OCI-LY1 (cell line): Measurements from ENCODE around the gene RHOBTB3.
A peak's percentile ranks its signal among the peaks of the same experiment; 100 is the strongest.

Experiments
- H2AFZ ChIP-seq: fragments of 200-600 bp; sonication (generic), shearing (Covaris generic); 2 replicates; pipeline ENCODE4 v1.6.0; 2014; ENCODE audit warnings: antibody characterized with exemption, mild to moderate bottlenecking, low read length
- H3F3A ChIP-seq: fragments of 200-600 bp; sonication (generic), shearing (Covaris generic); 2 replicates; pipeline ENCODE4 v1.6.0; 2014; ENCODE audit warnings: mild to moderate bottlenecking, antibody characterized with exemption, low read length, moderate library complexity; ENCODE audit not compliant: insufficient read depth
- H3K27ac ChIP-seq: fragments of 200-600 bp; sonication (generic); 2 replicates; pipeline ENCODE4 v1.5.1; 2014; ENCODE audit warnings: low read length, mixed run types, mild to moderate bottlenecking, low read depth; ENCODE audit not compliant: poor library complexity, severe bottlenecking
- H3K27me3 ChIP-seq: fragments of 200-600 bp; sonication (generic); 2 replicates; pipeline ENCODE4 v1.6.0; 2014; ENCODE audit warnings: antibody characterized with exemption, mild to moderate bottlenecking, low read length, moderate library complexity; ENCODE audit not compliant: insufficient read depth
- H3K36me3 ChIP-seq: fragments of 200-600 bp; sonication (generic); 2 replicates; pipeline ENCODE4 v1.6.1; 2014; ENCODE audit warnings: mild to moderate bottlenecking, antibody characterized with exemption, low read length, moderate library complexity, mixed read lengths; ENCODE audit not compliant: insufficient read depth
- H3K4me1 ChIP-seq: fragments of 200-600 bp; sonication (generic); 2 replicates; pipeline ENCODE4 v1.5.1; 2014; ENCODE audit warnings: mild to moderate bottlenecking, low read length, moderate library complexity; ENCODE audit not compliant: insufficient read depth, severe bottlenecking
- H3K4me2 ChIP-seq: fragments of 200-600 bp; sonication (generic), shearing (Covaris generic); 2 replicates; pipeline ENCODE4 v1.6.1; 2014; ENCODE audit warnings: low read length
- H3K4me3 ChIP-seq: fragments of 200-600 bp; sonication (generic); 2 replicates; pipeline ENCODE4 v1.5.1; 2014; ENCODE audit warnings: low read length, low read depth, mild to moderate bottlenecking, mixed read lengths; ENCODE audit not compliant: poor library complexity, severe bottlenecking
- H3K79me2 ChIP-seq: fragments of 200-600 bp; shearing (Covaris generic); 2 replicates; pipeline ENCODE4 v1.6.1; 2016; ENCODE audit warnings: mixed run types, low read length, mixed read lengths; ENCODE audit not compliant: insufficient read depth
- H3K9ac ChIP-seq: fragments of 200-600 bp; sonication (generic), shearing (Covaris generic); 2 replicates; pipeline ENCODE4 v1.6.1; 2014; ENCODE audit warnings: mild to moderate bottlenecking, low read length, mixed read lengths
- H3K9me2 ChIP-seq: fragments of 200-600 bp; sonication (generic), shearing (Covaris generic); 2 replicates; pipeline ENCODE4 v1.6.1; 2014; ENCODE audit warnings: low read depth, mild to moderate bottlenecking, low read length, mixed read lengths
- H3K9me3 ChIP-seq: fragments of 200-600 bp; shearing (Covaris generic); 2 replicates; pipeline ENCODE4 v1.6.1; 2014; ENCODE audit warnings: low read length, mixed read lengths
- H4K20me1 ChIP-seq: fragments of 200-600 bp; sonication (generic), shearing (Covaris generic); 2 replicates; pipeline ENCODE4 v1.6.0; 2016; ENCODE audit warnings: mild to moderate bottlenecking, low read length; ENCODE audit not compliant: insufficient read depth
- EZH2 ChIP-seq: fragments of 200-600 bp; sonication (generic), shearing (Covaris generic); IDR thresholded peaks from 2 replicates; pipeline ENCODE4 v1.8.0; 2017; ENCODE audit warnings: borderline replicate concordance, mixed run types, mild to moderate bottlenecking, antibody characterized with exemption, low read length, moderate library complexity, mixed read lengths
- TF ChIP-seq, protein P1 (sequence below): fragments of 200-600 bp; sonication (generic), shearing (Covaris generic); IDR thresholded peaks from 2 replicates; pipeline ENCODE4 v1.5.1; 2017; ENCODE audit warnings: mild to moderate bottlenecking, antibody characterized with exemption, low read length, moderate library complexity, mixed read lengths

RHOBTB3 gene

DNA sequence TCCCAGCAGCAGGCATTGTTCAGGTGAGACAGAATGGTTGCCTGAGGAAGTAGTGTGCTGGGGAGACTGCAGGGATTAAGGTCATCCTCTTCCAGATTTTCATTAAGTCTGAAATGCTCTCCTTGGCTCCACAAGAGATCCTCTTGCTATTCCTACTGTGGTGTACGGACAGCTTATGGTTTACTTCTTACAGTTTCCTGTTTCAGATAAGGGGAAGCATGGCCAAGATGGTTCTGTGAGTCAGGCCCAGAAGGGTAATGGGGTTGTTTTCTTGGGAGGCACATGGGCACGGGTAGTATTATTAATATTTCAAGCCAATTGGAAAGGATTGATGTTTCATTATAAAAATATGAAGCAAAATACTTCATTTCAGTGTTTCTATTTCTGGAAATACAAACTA lies 48.5 kb downstream of the RHOBTB3 start:
- TF ChIP-seq, protein P1, sequence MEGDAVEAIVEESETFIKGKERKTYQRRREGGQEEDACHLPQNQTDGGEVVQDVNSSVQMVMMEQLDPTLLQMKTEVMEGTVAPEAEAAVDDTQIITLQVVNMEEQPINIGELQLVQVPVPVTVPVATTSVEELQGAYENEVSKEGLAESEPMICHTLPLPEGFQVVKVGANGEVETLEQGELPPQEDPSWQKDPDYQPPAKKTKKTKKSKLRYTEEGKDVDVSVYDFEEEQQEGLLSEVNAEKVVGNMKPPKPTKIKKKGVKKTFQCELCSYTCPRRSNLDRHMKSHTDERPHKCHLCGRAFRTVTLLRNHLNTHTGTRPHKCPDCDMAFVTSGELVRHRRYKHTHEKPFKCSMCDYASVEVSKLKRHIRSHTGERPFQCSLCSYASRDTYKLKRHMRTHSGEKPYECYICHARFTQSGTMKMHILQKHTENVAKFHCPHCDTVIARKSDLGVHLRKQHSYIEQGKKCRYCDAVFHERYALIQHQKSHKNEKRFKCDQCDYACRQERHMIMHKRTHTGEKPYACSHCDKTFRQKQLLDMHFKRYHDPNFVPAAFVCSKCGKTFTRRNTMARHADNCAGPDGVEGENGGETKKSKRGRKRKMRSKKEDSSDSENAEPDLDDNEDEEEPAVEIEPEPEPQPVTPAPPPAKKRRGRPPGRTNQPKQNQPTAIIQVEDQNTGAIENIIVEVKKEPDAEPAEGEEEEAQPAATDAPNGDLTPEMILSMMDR, result no peak
- no peak for TF ChIP-seq EZH2
- Histone ChIP-seq H3K27ac (no peak overlapping the region), H3K4me2 (no peak overlapping the region)

DNA sequence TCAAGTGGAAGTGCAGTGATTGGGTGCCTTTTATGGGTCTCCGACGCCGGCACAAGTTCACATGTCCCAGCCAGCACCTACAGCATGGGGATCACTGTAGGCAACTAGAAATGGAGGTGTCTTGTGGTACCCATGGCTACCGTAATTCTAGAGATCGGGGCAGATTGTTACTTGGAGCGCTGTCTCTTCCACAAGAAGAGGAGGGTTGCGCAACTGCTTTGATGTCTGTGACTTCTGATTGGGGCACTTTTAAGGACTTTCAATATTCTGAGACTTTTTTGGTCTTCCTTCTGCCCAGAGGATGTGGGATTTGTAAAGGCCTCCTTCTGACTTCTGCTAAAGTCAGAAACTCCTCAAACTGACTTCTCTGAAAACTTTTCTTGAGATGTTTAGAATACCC lies 49.5 kb downstream of the RHOBTB3 start:
- Histone ChIP-seq H3K36me3 (no peaks in the 10 kb centered on the region), H3K79me2 (no peaks in the 10 kb centered on the region), H3K4me2 (no peak overlapping the region), H3K9me2 (no peaks in the 10 kb centered on the region), H3K4me3 (no peak overlapping the region), H4K20me1 (no peaks in the 10 kb centered on the region), H3K9ac (no peak overlapping the region), H2AFZ (no peak overlapping the region), H3K27ac (no peak overlapping the region), H3K27me3 (no peaks in the 10 kb centered on the region), H3F3A (no peaks in the 10 kb centered on the region), H3K4me1 (peaks cover 8% of the 10 kb centered on the region), H3K9me3 (no peaks in the 10 kb centered on the region)
- no peak for TF ChIP-seq EZH2

More for the DNA sequence above, 48.5 kb downstream of the RHOBTB3 start:
- H3K4me1 ChIP-seq, result peaks cover 8% of the 10 kb centered on the region
- H3K9ac ChIP-seq, result no peak overlapping the region
- H4K20me1 ChIP-seq, result no peaks in the 10 kb centered on the region
- no peak overlapping the region for H2AFZ ChIP-seq
- no peaks in the 10 kb centered on the region for H3K79me2 ChIP-seq
- no peaks in the 10 kb centered on the region for H3K9me3 ChIP-seq
- no peaks in the 10 kb centered on the region for H3K9me2 ChIP-seq
- no peaks in the 10 kb centered on the region for H3K36me3 ChIP-seq
- H3K27me3 ChIP-seq, result no peaks in the 10 kb centered on the region
- H3K4me3 ChIP-seq, result no peak overlapping the region
- no peaks in the 10 kb centered on the region for H3F3A ChIP-seq

DNA sequence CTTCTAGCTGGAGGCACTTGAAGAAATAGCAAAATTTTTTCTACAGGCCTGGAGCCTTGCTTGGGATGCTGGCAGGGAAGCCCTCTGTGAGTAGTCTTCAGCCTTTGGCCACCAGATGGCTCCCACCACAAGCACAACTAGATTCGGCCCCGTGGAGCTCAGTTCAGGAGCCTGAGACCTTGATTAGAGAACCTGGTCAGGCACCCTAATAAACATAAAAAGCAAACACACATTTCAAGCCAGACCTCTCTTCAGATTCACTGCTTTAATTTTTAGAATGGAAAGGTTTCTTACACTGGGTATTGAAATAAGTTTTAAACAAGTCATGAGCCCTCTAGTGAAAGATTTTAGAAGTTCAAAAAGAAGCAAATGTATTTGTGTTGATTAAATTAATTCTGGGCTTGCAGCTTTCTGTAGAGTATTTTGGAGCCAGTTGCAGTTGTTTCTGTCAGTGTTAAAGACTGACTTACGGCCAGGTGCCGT lies 50.0 kb downstream of the RHOBTB3 start:
- Histone ChIP-seq H3K4me3 (peak overlapping the region; percentile 31), H3K4me1 (peaks cover 8% of the 10 kb centered on the region), H3K27me3 (no peaks in the 10 kb centered on the region), H3K9me2 (no peaks in the 10 kb centered on the region), H3F3A (no peaks in the 10 kb centered on the region), H3K4me2 (peak overlapping the region; percentile 40), H4K20me1 (no peaks in the 10 kb centered on the region), H3K79me2 (no peaks in the 10 kb centered on the region), H2AFZ (peak overlapping the region; percentile 89), H3K9me3 (no peaks in the 10 kb centered on the region), H3K36me3 (no peaks in the 10 kb centered on the region), H3K9ac (no peak overlapping the region; the same call in 1 of the 2 replicates), H3K27ac (no peak overlapping the region)
- TF ChIP-seq, protein P1, result peak; percentile 99
- TF ChIP-seq EZH2, result no peak

DNA sequence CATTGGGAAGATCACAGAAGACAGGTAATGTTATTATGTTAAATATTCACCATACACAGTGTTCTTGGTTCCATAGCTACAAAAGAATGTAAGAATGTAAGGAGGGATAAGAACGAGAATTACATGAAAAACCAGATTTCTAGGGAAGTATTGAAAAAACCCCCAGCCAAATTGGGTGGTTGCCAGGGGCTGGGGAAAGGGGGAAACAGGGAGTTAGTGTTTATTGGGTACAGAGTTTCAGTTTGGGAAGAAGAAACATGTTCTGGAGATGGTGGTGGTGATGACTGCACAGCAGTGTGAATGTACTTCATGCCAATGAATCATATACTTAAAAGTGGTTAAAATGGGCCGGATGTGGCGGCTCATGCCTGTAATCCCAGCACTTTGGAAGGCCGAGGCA lies 51.0 kb downstream of the RHOBTB3 start:
- Histone ChIP-seq H3K4me3 (no peak overlapping the region), H3K9me2 (no peaks in the 10 kb centered on the region), H3K27me3 (no peaks in the 10 kb centered on the region), H3K79me2 (no peaks in the 10 kb centered on the region), H3K9ac (no peak overlapping the region), H3K9me3 (no peaks in the 10 kb centered on the region), H3K4me2 (no peak overlapping the region), H2AFZ (0 out of 2 replicates have a peak overlapping the region, but pooled peaks have one; percentile 64), H4K20me1 (no peaks in the 10 kb centered on the region), H3K4me1 (peaks cover 8% of the 10 kb centered on the region), H3F3A (no peaks in the 10 kb centered on the region), H3K36me3 (no peaks in the 10 kb centered on the region), H3K27ac (no peak overlapping the region)
- TF ChIP-seq, protein P1, result no peak
